GM21717 (cell line): ENCODE data around the gene MCF2L2.

ENCODE experiments used
- ATAC-seq: cut with Tn5 transposase; IDR thresholded peaks from one replicate; pipeline ENCODE4 v1.9.1; 2021; ENCODE audit warnings: mild to moderate bottlenecking, moderate library complexity; ENCODE audit not compliant: unreplicated experiment

The MCF2L2 gene

GRCh38 chr3:183149915-183150750 is 278.3 kb downstream of the MCF2L2 start:
- ATAC-seq = no peak

- no peak for ATAC-seq
Observed at GRCh38 chr3:183148056-183148455, 280.4 kb downstream of the MCF2L2 start.

GRCh38 chr3:183144363-183144762 is 284.1 kb downstream of the MCF2L2 start:
- ATAC-seq = no peak

- ATAC-seq = no peak
Observed at GRCh38 chr3:183142199-183142598, 286.2 kb downstream of the MCF2L2 start.

- no peak for ATAC-seq
Observed at GRCh38 chr3:183134844-183135243, 293.6 kb downstream of the MCF2L2 start.

- ATAC-seq = no peak
Observed at GRCh38 chr3:183132409-183132808, 296.0 kb downstream of the MCF2L2 start.

- no peak for ATAC-seq
Observed at GRCh38 chr3:183131735-183132134, 296.7 kb downstream of the MCF2L2 start.

- ATAC-seq = no peak
Observed at GRCh38 chr3:183131186-183131725, 297.2 kb downstream of the MCF2L2 start.

- no peak for ATAC-seq
Observed at GRCh38 chr3:183129243-183129642, 299.2 kb downstream of the MCF2L2 start.

GRCh38 chr3:183128709-183129108 is 299.7 kb downstream of the MCF2L2 start:
- ATAC-seq = no peak
